PC-9 (cell line): ENCODE measurements around the gene DUSP18. TPM values are rescaled to one million over a fixed set of nuclear protein-coding genes. Genes with fewer than 3 reads are reported as not detected.
"Not testable (repeated sequence)": the region's sequence is repeated elsewhere in the genome, so short reads cannot be mapped to it uniquely, and the experiment has no call there.

Experiments
- BruUV-seq: library from RNA; stranded (reverse); fragments of 400-500 nt; replicated peaks from 2 replicates; lab custom pipeline; 2021; lab: Mats Ljungman, UMichigan
- CTCF ChIA-PET: fragments of 300-600 bp; sonication (Branson Sonifier 250); formaldehyde crosslinking; loops from one replicate; lab custom pipeline; 2022; ENCODE audit warnings: antibody characterized with exemption; lab: Charles Lee
- POLR2A ChIA-PET: fragments of 300-600 bp; sonication (Branson Sonifier 250); formaldehyde crosslinking; loops from one replicate; lab custom pipeline; 2022; ENCODE audit warnings: antibody characterized with exemption; ENCODE audit not compliant: unreplicated experiment; lab: Charles Lee
- DNase-seq, 2 experiments: peaks; one replicate each; pipeline versions ENCODE4 v3.0.0 to v3.0.0-alpha.2; 2015 to 2022; ENCODE audit warnings: mixed read lengths in 1 of 2
- H2AFZ ChIP-seq: fragments of 200-600 bp; sonication (generic); 2 replicates; pipeline ENCODE4 v1.8.1; 2017; ENCODE audit warnings: antibody characterized with exemption
- H3F3A ChIP-seq: fragments of 200-600 bp; sonication (generic); 2 replicates; pipeline ENCODE4 v1.8.1; 2017; ENCODE audit warnings: antibody characterized with exemption, mild to moderate bottlenecking, low read depth; ENCODE audit not compliant: insufficient read depth
- H3K27ac ChIP-seq: fragments of 200-600 bp; sonication (generic); 2 replicates; pipeline ENCODE4 v1.6.1; 2016; ENCODE audit warnings: mixed run types
- H3K27me3 ChIP-seq: fragments of 200-600 bp; sonication (generic); 2 replicates; pipeline ENCODE4 v1.6.1; 2016; ENCODE audit warnings: low read depth, mixed run types; ENCODE audit not compliant: insufficient read depth
- H3K36me3 ChIP-seq: fragments of 200-600 bp; sonication (generic); 2 replicates; pipeline ENCODE4 v1.6.1; 2016; ENCODE audit warnings: low read depth, mixed run types
- H3K4me1 ChIP-seq: fragments of 200-600 bp; sonication (generic); replicated peaks from 2 replicates; pipeline ENCODE4 v1.6.1; 2016; ENCODE audit warnings: mixed run types; ENCODE audit not compliant: insufficient read depth
- H3K4me2 ChIP-seq: fragments of 200-600 bp; sonication (generic); 2 replicates; pipeline ENCODE4 v1.6.1; 2017; ENCODE audit warnings: mixed run types
- H3K4me3 ChIP-seq: fragments of 200-600 bp; sonication (generic); 2 replicates; pipeline ENCODE4 v1.6.1; 2016; ENCODE audit warnings: mixed run types
- H3K79me2 ChIP-seq: fragments of 200-600 bp; sonication (generic); 2 replicates; pipeline ENCODE4 v1.6.1; 2017; ENCODE audit warnings: low read depth, mixed run types
- H3K9me2 ChIP-seq: fragments of 200-600 bp; sonication (generic); 2 replicates; pipeline ENCODE4 v1.8.1; 2017; ENCODE audit warnings: mild to moderate bottlenecking; ENCODE audit not compliant: insufficient read depth
- H3K9me3 ChIP-seq: fragments of 200-600 bp; sonication (generic); 2 replicates; pipeline ENCODE4 v1.8.1; 2016; ENCODE audit warnings: low read depth; ENCODE audit not compliant: insufficient read depth
- H4K20me1 ChIP-seq: fragments of 200-600 bp; sonication (generic); 2 replicates; pipeline ENCODE4 v1.8.1; 2017; ENCODE audit not compliant: insufficient read depth
- EZH2 ChIP-seq: fragments of 200-600 bp; sonication (generic); IDR thresholded peaks from 2 replicates; pipeline ENCODE4 v1.8.0; 2017; ENCODE audit warnings: antibody characterized with exemption, low read depth
- intact Hi-C: fragments of 100-400 bp; cut with micrococcal nuclease; formaldehyde crosslinking; loops from one replicate; pipeline ENCODE4 v1.10.0; 2022; ENCODE audit not compliant: unreplicated experiment
- total RNA-seq: library from RNA; stranded (reverse); gene quantifications from 2 replicates; pipeline ENCODE4 v1.2.3, GENCODE V29; 2021
- TF ChIP-seq, protein P1 (sequence below): fragments of 200-600 bp; sonication (generic); conservative IDR thresholded peaks from 2 replicates; pipeline ENCODE4 v1.6.1; 2017; ENCODE audit warnings: mixed run types, antibody characterized with exemption, mild to moderate bottlenecking, moderate library complexity

Gene DUSP18
- total RNA-seq, 1 experiment from 2014 or later: 11.0 TPM

DNA sequence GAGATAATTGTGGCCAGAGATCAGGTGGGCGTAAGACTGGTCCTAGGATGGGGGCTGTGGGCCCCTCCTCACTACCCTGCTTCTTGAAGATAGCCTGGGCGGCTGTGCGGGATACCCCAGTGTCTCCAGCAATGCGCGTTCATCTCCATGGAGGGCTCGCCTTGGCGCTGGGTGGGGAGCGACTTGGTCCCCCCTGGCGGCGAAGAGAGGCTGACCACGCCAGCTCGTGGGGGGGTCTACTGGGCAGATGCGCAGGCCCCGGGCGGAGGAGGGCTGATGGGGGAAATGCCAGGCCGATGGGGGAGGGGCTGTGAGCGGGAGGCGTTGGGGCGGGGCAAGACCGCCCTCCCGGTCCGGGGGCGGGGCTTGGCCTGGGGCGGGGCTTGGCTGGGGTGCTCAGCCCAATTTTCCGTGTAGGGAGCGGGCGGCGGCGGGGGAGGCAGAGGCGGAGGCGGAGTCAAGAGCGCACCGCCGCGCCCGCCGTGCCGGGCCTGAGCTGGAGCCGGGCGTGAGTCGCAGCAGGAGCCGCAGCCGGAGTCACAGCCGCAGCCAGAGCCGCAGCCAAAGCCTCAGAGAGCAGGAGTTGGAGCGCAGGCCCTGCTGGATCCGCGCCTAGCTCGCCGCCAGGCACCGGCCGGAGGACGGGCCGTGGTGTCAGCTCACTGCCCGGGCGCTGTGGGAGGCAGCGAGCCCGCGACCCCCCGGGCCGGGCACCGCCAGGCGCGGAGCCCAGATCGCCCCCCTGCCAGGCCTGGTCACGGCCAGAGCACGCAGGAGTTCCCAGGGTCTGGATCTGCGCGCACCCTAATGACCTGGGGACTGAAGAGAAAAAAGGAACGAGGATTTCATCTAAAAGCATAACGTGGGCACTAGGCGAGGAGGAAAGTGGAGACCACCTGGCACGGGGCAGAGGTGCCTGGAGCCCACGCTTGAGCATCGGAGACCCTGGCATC lies 32.1 kb downstream of the DUSP18 start, which contains the start of gene SLC35E4:
SLC35E4 (plus strand) TSS at position 509 of the 953 bp plus-strand sequence. CDS start 670 bp downstream, outside the sequence.
- peaks cover 25% of the 10 kb centered on the region for H3K4me1 ChIP-seq
- H3K4me2 ChIP-seq: peak within 1 kb of the TSS; percentile 99
- H3K79me2 ChIP-seq: peaks cover 13% of the 10 kb centered on the region
- intact Hi-C loops: loop anchor here (10.0 kb wide), 1 partner anchor 289 kb away; no protein-coding TSS in a partner anchor
- ChIA-PET POLR2A (interaction anchor here (0.5 to 1.0 kb wide), 3 partner anchors 95 to 1938 kb away, joined by 3 to 12 read pairs (median 3); partner anchors contain the start of gene TBC1D10A), CTCF (interaction anchor here (0.5 to 2.2 kb wide), 11 partner anchors 26 to 526 kb away, joined by 3 to 26 read pairs (median 5); partner anchors contain the start of genes OSBP2 and PES1)
- H3K27ac ChIP-seq: peak within 1 kb of the TSS; percentile 50
- no peaks in the 10 kb centered on the region for H3K9me2 ChIP-seq
- peak within 1 kb of the TSS; percentile 74 for H3K4me3 ChIP-seq
- peaks cover 26% of the 10 kb centered on the region for H3F3A ChIP-seq
- TF ChIP-seq EZH2: no peak
- TF ChIP-seq, protein P1, sequence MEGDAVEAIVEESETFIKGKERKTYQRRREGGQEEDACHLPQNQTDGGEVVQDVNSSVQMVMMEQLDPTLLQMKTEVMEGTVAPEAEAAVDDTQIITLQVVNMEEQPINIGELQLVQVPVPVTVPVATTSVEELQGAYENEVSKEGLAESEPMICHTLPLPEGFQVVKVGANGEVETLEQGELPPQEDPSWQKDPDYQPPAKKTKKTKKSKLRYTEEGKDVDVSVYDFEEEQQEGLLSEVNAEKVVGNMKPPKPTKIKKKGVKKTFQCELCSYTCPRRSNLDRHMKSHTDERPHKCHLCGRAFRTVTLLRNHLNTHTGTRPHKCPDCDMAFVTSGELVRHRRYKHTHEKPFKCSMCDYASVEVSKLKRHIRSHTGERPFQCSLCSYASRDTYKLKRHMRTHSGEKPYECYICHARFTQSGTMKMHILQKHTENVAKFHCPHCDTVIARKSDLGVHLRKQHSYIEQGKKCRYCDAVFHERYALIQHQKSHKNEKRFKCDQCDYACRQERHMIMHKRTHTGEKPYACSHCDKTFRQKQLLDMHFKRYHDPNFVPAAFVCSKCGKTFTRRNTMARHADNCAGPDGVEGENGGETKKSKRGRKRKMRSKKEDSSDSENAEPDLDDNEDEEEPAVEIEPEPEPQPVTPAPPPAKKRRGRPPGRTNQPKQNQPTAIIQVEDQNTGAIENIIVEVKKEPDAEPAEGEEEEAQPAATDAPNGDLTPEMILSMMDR: no peak
- no peaks in the 10 kb centered on the region for H4K20me1 ChIP-seq
- no peaks in the 10 kb centered on the region for H3K36me3 ChIP-seq
- H3K9me3 ChIP-seq: no peaks in the 10 kb centered on the region
- TSS peak; percentile 41 for BruUV-seq
- peak; percentile 60 to 92 for DNase-seq
- H3K27me3 ChIP-seq: no peaks in the 10 kb centered on the region
- H2AFZ ChIP-seq: peak within 1 kb of the TSS; percentile 99

DNA sequence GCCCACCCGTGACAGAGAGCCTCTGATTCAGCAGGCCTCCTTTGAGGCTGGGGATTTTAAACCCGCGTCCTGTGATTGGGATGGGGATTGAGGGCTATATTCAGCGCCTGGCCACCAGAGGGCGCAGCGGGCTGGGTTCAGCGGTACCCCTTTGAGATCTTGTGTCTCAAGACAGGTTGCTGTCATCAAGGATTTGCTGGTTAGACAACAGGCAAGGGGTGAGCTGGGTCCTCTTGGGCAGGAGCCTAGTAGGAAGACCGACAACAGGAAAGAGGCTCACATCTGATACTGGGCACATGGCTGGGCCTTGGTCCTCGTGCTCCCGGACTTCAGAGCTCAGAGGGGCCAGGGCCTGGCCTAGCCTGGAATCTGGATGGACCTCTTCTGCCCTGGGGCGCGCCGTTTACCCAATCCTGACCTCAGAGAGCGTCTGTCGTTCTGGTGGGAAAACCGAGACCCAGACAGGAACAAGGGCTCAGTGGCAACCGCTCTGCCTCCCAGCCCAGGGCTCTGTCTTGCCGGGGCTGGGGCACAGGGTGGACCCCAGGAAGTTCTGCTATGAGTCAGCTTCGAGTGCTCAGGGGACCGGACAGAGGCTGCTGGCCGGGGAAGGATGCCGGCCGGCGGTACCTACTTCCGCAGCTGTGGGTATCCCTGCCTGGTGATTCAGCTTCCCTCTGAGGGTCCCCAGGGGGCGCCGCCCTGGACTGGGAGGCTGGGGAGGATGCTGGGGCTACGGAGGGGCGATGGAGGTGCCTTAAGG lies 33.0 kb downstream of the DUSP18 start:
- H3K27ac ChIP-seq: peak overlapping the region; percentile 50
- BruUV-seq: no TSS peak

DNA sequence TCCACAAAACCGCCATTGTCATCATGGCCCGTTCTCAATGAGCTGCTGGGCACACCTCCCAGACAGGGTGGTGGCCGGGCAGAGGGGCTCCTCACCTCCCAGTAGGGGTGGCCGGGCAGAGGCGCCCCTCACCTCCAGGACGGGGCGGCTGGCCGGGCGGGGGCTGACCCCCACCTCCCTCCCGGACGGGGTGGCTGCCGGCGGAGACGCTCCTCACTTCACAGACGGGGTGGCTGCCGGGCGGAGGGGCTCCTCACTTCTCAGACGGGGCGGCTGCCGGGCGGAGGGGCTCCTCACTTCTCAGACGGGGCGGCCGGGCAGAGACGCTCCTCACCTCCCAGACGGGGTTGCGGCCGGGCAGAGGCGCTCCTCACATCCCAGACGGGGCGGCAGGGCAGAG lies 36.2 kb downstream of the DUSP18 start:
- H3K4me3 ChIP-seq, H4K20me1 ChIP-seq, BruUV-seq, H3K9me3 ChIP-seq, H3K4me2 ChIP-seq, H3K27ac ChIP-seq, POLR2A ChIA-PET, H3K79me2 ChIP-seq, H3K36me3 ChIP-seq, CTCF ChIA-PET, H3K27me3 ChIP-seq, DNase-seq, H3K9me2 ChIP-seq, H2AFZ ChIP-seq: not testable (repeated sequence)
- Histone ChIP-seq H3F3A (peaks cover 18% of the 10 kb centered on the region), H3K4me1 (peaks cover 11% of the 10 kb centered on the region)
- intact Hi-C loops: loop anchor here (10.0 kb wide), 1 partner anchor 293 kb away; no protein-coding TSS in a partner anchor

More for the DNA sequence above, 33.0 kb downstream of the DUSP18 start:
- Histone ChIP-seq H3K79me2 (peaks cover 13% of the 10 kb centered on the region), H3K4me1 (peaks cover 25% of the 10 kb centered on the region), H3K27me3 (no peaks in the 10 kb centered on the region), H2AFZ (peak overlapping the region; percentile 70), H3K36me3 (no peaks in the 10 kb centered on the region), H3K9me3 (no peaks in the 10 kb centered on the region), H3K9me2 (no peaks in the 10 kb centered on the region), H3K4me3 (peak overlapping the region; percentile 74; the same call in 1 of the 2 replicates), H3K4me2 (peak overlapping the region; percentile 99), H4K20me1 (no peaks in the 10 kb centered on the region), H3F3A (peaks cover 26% of the 10 kb centered on the region)
- POLR2A ChIA-PET: interaction anchor here (0.5 to 0.6 kb wide), 2 partner anchors 120 to 1939 kb away, joined by 6 to 12 read pairs; no protein-coding TSS in a partner anchor
- peak; percentile 87 to 89 for DNase-seq
- intact Hi-C loops: loop anchor here (1.0 to 10.0 kb wide), 4 partner anchors 60 to 290 kb away; partner anchors contain the start of gene OSBP2
- TF ChIP-seq, protein P1: peak; percentile 99
- TF ChIP-seq EZH2: no peak
- CTCF ChIA-PET: interaction anchor here (0.5 to 2.2 kb wide), 14 partner anchors 11 to 511 kb away, joined by 3 to 26 read pairs (median 4); partner anchors contain the start of genes OSBP2 and PES1
